Fibroblast of lung (primary cell): Measurements from ENCODE around the gene OR5H1. TPM values are rescaled to one million over a fixed set of nuclear protein-coding genes. Genes with fewer than 3 reads are reported as not detected.

Experiments
- DNase-seq, 2 donors: peaks; one replicate each; pipeline versions ENCODE4 v3.0.0 to v3.0.0-alpha.2; 2010; ENCODE audit warnings: low read depth in 2 of 2
- H2AFZ ChIP-seq: 2 replicates; pipeline ENCODE4 v1.5.1; 2012; ENCODE audit warnings: low read length, control low read depth, inconsistent platforms
- H3K27ac ChIP-seq: 2 replicates; pipeline ENCODE4 v1.5.1; 2011; ENCODE audit warnings: low read length, control low read depth; ENCODE audit not compliant: insufficient read depth
- H3K27me3 ChIP-seq: 2 replicates; pipeline ENCODE4 v1.5.1; 2011; ENCODE audit warnings: mild to moderate bottlenecking, low read length; ENCODE audit not compliant: control insufficient read depth, insufficient read depth
- H3K36me3 ChIP-seq: 2 replicates; pipeline ENCODE4 v1.5.1; 2011; ENCODE audit warnings: low read length; ENCODE audit not compliant: control insufficient read depth, insufficient read depth
- H3K4me1 ChIP-seq: 2 replicates; pipeline ENCODE4 v1.5.1; 2011; ENCODE audit warnings: low read length; ENCODE audit not compliant: control insufficient read depth, insufficient read depth; ENCODE audit errors: extremely low read depth
- H3K4me2 ChIP-seq: 2 replicates; pipeline ENCODE4 v1.5.1; 2011; ENCODE audit warnings: low read length, control low read depth; ENCODE audit not compliant: insufficient read depth; ENCODE audit errors: extremely low read depth
- H3K4me3 ChIP-seq, 4 experiments: fragments of 200-600 bp in 1 of 4; sonication (generic) in 1 of 4; replicated peaks in 1 of 4; 2 replicates each; pipeline ENCODE4 v1.5.1; 2011 to 2016; ENCODE audit warnings: low read length in 4 of 4, low read depth in 3 of 4, mild to moderate bottlenecking in 3 of 4, control low read depth in 2 of 4, inconsistent platforms in 1 of 4, mixed read lengths in 1 of 4; ENCODE audit not compliant: insufficient read depth in 1 of 4; ENCODE audit errors: control extremely low read depth in 1 of 4
- H3K79me2 ChIP-seq: 2 replicates; pipeline ENCODE4 v1.5.1; 2012; ENCODE audit warnings: mild to moderate bottlenecking, low read length, inconsistent platforms; ENCODE audit not compliant: control insufficient read depth, insufficient read depth
- H3K9ac ChIP-seq: 2 replicates; pipeline ENCODE4 v1.5.1; 2011; ENCODE audit warnings: mild to moderate bottlenecking, low read length, control low read depth; ENCODE audit not compliant: insufficient read depth
- H3K9me3 ChIP-seq: 2 replicates; pipeline ENCODE4 v1.5.1; 2012; ENCODE audit warnings: low read depth, low read length; ENCODE audit not compliant: control insufficient read depth, insufficient read depth
- H4K20me1 ChIP-seq: 2 replicates; pipeline ENCODE4 v1.5.1; 2011; ENCODE audit warnings: low read length; ENCODE audit not compliant: control insufficient read depth, insufficient read depth; ENCODE audit errors: extremely low read depth
- EZH2 ChIP-seq: IDR thresholded peaks from 2 replicates; pipeline ENCODE4 v1.5.1; 2012; ENCODE audit warnings: low read length, control low read depth, mild to moderate bottlenecking; ENCODE audit errors: missing control alignments
- polyA plus RNA-seq, 2 donors: library from polyadenylated mRNA; depleted of rRNA in 1 of 2; stranded (reverse) in 1 of 2; unstranded in 1 of 2; fragments of >200 nt; gene quantifications; 2 replicates each; pipeline ENCODE4 v1.2.1, GENCODE V29; 2011 to 2012; ENCODE audit warnings: missing spikeins in 1 of 2
- total RNA-seq: library from RNA; depleted of rRNA; stranded (reverse); fragments of >200 nt; gene quantifications from 2 replicates; pipeline ENCODE4 v1.2.1, GENCODE V29; 2014
- TF ChIP-seq, protein P1 (sequence below), 2 donors: IDR thresholded peaks in 1 of 2; conservative IDR thresholded peaks in 1 of 2; 1 replicate in 1 of 2; 2 replicates in 1 of 2; pipeline ENCODE4 v1.5.1; 2011 to 2012; ENCODE audit warnings: low read length in 2 of 2, control low read depth in 1 of 2, inconsistent platforms in 1 of 2, low read depth in 1 of 2, mild to moderate bottlenecking in 1 of 2

The OR5H1 gene
- total and polyA plus RNA-seq, 2 donors (not counting 1 experiment from before 2014, with no cell fraction given): not detected

- no peak for DNase-seq
- no peak overlapping the region for H3K27ac ChIP-seq
- H3K9me3 ChIP-seq: no peaks in the 10 kb centered on the region
- TF ChIP-seq EZH2: no peak
- TF ChIP-seq, protein P1, sequence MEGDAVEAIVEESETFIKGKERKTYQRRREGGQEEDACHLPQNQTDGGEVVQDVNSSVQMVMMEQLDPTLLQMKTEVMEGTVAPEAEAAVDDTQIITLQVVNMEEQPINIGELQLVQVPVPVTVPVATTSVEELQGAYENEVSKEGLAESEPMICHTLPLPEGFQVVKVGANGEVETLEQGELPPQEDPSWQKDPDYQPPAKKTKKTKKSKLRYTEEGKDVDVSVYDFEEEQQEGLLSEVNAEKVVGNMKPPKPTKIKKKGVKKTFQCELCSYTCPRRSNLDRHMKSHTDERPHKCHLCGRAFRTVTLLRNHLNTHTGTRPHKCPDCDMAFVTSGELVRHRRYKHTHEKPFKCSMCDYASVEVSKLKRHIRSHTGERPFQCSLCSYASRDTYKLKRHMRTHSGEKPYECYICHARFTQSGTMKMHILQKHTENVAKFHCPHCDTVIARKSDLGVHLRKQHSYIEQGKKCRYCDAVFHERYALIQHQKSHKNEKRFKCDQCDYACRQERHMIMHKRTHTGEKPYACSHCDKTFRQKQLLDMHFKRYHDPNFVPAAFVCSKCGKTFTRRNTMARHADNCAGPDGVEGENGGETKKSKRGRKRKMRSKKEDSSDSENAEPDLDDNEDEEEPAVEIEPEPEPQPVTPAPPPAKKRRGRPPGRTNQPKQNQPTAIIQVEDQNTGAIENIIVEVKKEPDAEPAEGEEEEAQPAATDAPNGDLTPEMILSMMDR (conservative IDR thresholded peaks at IDR 0.05 in 1 of 2, IDR thresholded peaks at IDR 0.05 in 1 of 2; ENCODE audit: low read depth in 1 of 2, low read length in 2 of 2): no peak
- H3K4me1 ChIP-seq: no peaks in the 10 kb centered on the region
- H3K4me3 ChIP-seq: no peak overlapping the region
- no peaks in the 10 kb centered on the region for H3K36me3 ChIP-seq
- H3K9ac ChIP-seq: no peak overlapping the region
- no peak overlapping the region for H3K4me2 ChIP-seq
- no peak overlapping the region for H2AFZ ChIP-seq
- H3K79me2 ChIP-seq: no peaks in the 10 kb centered on the region
- H3K27me3 ChIP-seq: no peaks in the 10 kb centered on the region
- H4K20me1 ChIP-seq: no peaks in the 10 kb centered on the region
Measured at GRCh38 chr3:98099848-98100247, 30.7 kb upstream of the OR5H1 start.

DNA sequence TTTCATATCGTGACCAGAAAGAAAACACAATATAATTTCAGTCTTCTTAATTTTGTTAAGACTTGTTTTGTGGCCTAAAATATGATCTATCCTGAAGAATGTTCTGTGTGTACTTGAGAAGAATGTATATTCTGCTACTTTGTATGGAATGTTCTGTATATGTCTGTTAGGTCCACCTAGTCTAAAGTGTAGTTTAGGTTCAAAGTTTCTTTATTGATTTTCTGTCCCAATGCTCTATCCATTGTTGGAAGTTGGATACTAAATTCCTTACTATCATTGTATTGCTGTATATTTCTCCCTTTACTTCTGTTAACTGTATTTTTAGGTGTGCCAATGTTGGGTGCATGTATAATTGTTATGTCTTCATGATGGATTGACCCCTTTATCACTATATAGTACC is 22.4 kb upstream of the OR5H1 start:
- Histone ChIP-seq H3K9me3 (no peaks in the 10 kb centered on the region), H3K36me3 (no peaks in the 10 kb centered on the region)
- TF ChIP-seq EZH2: no peak
- TF ChIP-seq, protein P1 (conservative IDR thresholded peaks at IDR 0.05 in 1 of 2, IDR thresholded peaks at IDR 0.05 in 1 of 2; ENCODE audit: low read depth in 1 of 2, low read length in 2 of 2): no peak

DNA sequence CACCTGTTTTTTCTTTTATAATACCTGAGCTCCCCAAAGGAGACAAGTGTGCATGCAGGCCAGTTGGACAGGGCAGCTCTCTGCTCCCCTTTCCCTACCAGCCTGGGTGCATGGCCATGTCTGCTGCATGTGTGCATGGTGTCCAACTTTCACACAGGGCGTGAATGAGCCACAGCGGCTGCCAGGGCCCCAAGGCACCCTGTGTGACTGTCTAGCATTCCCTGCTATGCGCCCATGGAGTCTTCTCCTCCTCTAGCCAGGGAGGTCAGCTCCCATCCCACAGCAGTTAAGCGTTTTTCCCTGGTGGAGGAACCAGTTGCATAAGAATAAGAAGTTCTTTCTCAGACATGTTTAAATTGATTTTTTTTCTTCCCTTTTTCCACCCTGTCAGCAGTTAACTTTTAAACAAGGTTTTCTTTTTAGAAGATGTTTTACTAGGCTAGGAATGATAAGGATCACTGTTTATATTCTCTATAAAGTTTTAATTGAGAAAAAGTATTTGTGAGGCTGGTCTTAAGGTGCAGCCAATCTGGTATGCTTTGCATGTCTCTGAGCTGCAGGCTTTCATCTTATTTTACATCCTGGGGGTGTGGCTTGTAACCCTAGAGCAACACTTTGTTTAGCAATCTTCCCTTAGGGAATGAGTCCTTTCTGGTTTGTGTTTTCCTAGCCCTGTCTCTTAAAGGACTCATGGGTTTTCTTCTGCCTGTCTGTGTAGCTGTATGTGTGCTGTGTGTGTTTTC is 20.5 kb upstream of the OR5H1 start:
- H2AFZ ChIP-seq: no peak overlapping the region
- no peak overlapping the region for H3K27ac ChIP-seq
- H4K20me1 ChIP-seq: no peaks in the 10 kb centered on the region
- H3K9ac ChIP-seq: no peak overlapping the region
- no peaks in the 10 kb centered on the region for H3K36me3 ChIP-seq
- no peaks in the 10 kb centered on the region for H3K79me2 ChIP-seq
- H3K4me2 ChIP-seq: no peak overlapping the region
- no peak overlapping the region for H3K4me3 ChIP-seq
- no peaks in the 10 kb centered on the region for H3K4me1 ChIP-seq
- no peak for DNase-seq
- H3K27me3 ChIP-seq: no peaks in the 10 kb centered on the region
- H3K9me3 ChIP-seq: no peaks in the 10 kb centered on the region
- TF ChIP-seq, protein P1 (conservative IDR thresholded peaks at IDR 0.05 in 1 of 2, IDR thresholded peaks at IDR 0.05 in 1 of 2; ENCODE audit: low read depth in 1 of 2, low read length in 2 of 2): no peak
- no peak for TF ChIP-seq EZH2

More for the DNA sequence above, 22.4 kb upstream of the OR5H1 start:
- Histone ChIP-seq H2AFZ (no peak overlapping the region), H3K4me2 (no peak overlapping the region), H3K27me3 (no peaks in the 10 kb centered on the region), H3K4me3 (no peak overlapping the region), H4K20me1 (no peaks in the 10 kb centered on the region), H3K4me1 (no peaks in the 10 kb centered on the region), H3K9ac (no peak overlapping the region), H3K79me2 (no peaks in the 10 kb centered on the region), H3K27ac (no peak overlapping the region)
- DNase-seq: no peak
